GM12874 (cell line): ENCODE results near the gene MIPOL1.

Experiments
- CTCF ChIP-seq: IDR thresholded peaks from 2 replicates; pipeline ENCODE4 v1.5.1; 2011; ENCODE audit warnings: low read depth, mild to moderate bottlenecking, control low read depth, low read length, moderate library complexity; ENCODE audit not compliant: insufficient read depth

The MIPOL1 gene

DNA sequence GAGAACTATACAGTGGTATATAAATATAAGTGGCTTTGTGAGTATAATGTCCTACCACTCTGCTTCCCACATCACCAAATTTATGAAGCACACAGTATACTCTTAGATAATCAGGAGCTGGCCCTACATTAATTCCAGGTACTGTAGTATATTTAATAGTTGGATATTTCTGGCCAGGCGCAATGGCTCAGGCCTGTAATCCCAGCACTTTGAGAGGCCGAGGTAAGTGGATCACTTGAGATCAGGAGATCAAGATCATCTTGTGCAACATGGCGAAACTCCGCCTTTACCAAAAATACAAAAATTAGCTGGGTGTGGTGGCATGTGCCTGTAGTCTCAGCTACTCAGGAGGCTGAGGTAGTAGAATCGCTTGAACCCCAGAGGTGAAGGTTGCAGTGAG lies 293.3 kb downstream of the MIPOL1 start:
- TF ChIP-seq CTCF, result no peak

GRCh38 chr14:37493606-37494005 lies 295.9 kb downstream of the MIPOL1 start:
- TF ChIP-seq CTCF, result no peak

DNA sequence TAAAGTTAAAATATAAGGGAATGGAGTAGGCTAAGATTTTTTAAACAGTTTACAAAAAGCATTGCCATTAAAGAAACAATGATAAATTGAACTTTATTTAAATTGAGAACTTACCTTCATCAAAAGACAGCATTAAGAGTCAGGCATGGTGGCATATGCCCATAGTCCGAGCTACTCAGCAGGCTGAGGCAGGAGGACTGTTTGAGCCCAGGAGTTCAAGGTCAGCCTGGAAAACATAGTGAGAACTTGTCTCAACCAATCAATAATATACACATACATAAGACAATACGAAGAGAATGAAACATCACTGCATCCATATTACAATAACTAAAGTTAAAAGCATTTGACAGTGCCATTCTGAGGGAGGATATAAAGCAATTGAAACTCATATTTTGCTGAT lies 299.7 kb downstream of the MIPOL1 start:
- no peak for TF ChIP-seq CTCF

GRCh38 chr14:37501877-37502276 lies 304.1 kb downstream of the MIPOL1 start:
- TF ChIP-seq CTCF, result no peak

GRCh38 chr14:37508503-37508902 lies 310.8 kb downstream of the MIPOL1 start:
- TF ChIP-seq CTCF, result no peak

DNA sequence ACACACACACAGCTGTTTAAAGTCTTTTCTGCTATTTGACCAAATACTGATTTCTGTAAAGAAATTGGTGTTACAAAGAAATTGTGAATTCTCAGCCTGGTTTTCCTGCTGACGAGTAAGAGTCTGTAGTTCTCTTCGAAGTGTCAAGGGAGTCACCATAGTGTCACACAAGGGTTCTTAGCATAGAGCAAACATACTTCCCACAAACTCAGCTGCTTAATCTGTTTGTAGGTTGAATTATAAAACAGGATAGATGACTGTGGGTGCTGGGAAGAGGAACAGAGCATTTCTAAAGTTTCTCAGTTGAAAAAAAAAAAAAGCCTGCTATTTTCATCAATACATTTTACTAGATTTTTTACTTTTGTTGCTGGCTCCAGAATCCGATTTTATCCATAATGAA lies 314.4 kb downstream of the MIPOL1 start:
- no peak for TF ChIP-seq CTCF

GRCh38 chr14:37515771-37516170 lies 318.0 kb downstream of the MIPOL1 start:
- no peak for TF ChIP-seq CTCF

- TF ChIP-seq CTCF, result no peak
These were observed 329.3 kb downstream of the MIPOL1 start for GRCh38 chr14:37526994-37527393.
